H9 (cell line): ENCODE results near the gene SLC4A3. TPM values are rescaled to one million over a fixed set of nuclear protein-coding genes. Genes with fewer than 3 reads are reported as not detected.

Source experiments
- DNase-seq: peaks from one replicate; pipeline ENCODE4 v3.0.0-alpha.2; 2017
- H2AFZ ChIP-seq: one replicate; pipeline ENCODE4 v1.6.1; 2013; ENCODE audit warnings: mild to moderate bottlenecking, low read length, control low read depth, moderate library complexity
- H2AK5ac ChIP-seq: 2 replicates; pipeline ENCODE4 v1.6.1; 2013; ENCODE audit warnings: low read length, control low read depth, mixed read lengths; ENCODE audit not compliant: insufficient read length
- H2BK120ac ChIP-seq: one replicate; pipeline ENCODE4 v1.6.1; 2013; ENCODE audit warnings: low read depth, mild to moderate bottlenecking, low read length, control low read depth, inconsistent platforms; ENCODE audit not compliant: poor library complexity, severe bottlenecking
- H2BK12ac ChIP-seq: 2 replicates; pipeline ENCODE4 v1.6.1; 2013; ENCODE audit warnings: low read length, control low read depth, mixed read lengths, low read depth; ENCODE audit not compliant: insufficient read length
- H2BK15ac ChIP-seq: 2 replicates; pipeline ENCODE4 v1.6.1; 2013; ENCODE audit warnings: low read depth, low read length, control low read depth
- H2BK20ac ChIP-seq: one replicate; pipeline ENCODE4 v1.6.1; 2013; ENCODE audit warnings: low read depth, mild to moderate bottlenecking, low read length, control low read depth, inconsistent platforms; ENCODE audit not compliant: poor library complexity, severe bottlenecking
- H2BK5ac ChIP-seq: 2 replicates; pipeline ENCODE4 v1.6.1; 2013; ENCODE audit warnings: low read length, control low read depth, mixed read lengths; ENCODE audit not compliant: insufficient read length
- H3K14ac ChIP-seq: 2 replicates; pipeline ENCODE4 v1.6.1; 2013; ENCODE audit warnings: low read length, control low read depth; ENCODE audit not compliant: insufficient read depth
- H3K18ac ChIP-seq: 2 replicates; pipeline ENCODE4 v1.6.1; 2013; ENCODE audit warnings: low read depth, mild to moderate bottlenecking, mixed read lengths, low read length, control low read depth; ENCODE audit not compliant: insufficient read length
- H3K23ac ChIP-seq: 2 replicates; pipeline ENCODE4 v1.6.1; 2013; ENCODE audit warnings: low read length, control low read depth, mixed read lengths, low read depth; ENCODE audit not compliant: insufficient read length
- H3K23me2 ChIP-seq: 2 replicates; pipeline ENCODE4 v1.6.1; 2013; ENCODE audit warnings: low read depth, mild to moderate bottlenecking, mixed read lengths, low read length, control low read depth; ENCODE audit not compliant: insufficient read length, poor library complexity, severe bottlenecking
- H3K27ac ChIP-seq: 2 replicates; pipeline ENCODE4 v1.5.1; 2013; ENCODE audit warnings: low read length, control low read depth, mixed read lengths, low read depth; ENCODE audit not compliant: insufficient read length
- H3K27me3 ChIP-seq: 2 replicates; pipeline ENCODE4 v1.6.1; 2013; ENCODE audit warnings: low read length, control low read depth, inconsistent platforms; ENCODE audit not compliant: insufficient read depth
- H3K4ac ChIP-seq: 2 replicates; pipeline ENCODE4 v1.6.1; 2013; ENCODE audit warnings: low read depth, mild to moderate bottlenecking, control low read depth, inconsistent platforms, low read length, moderate library complexity
- H3K4me1 ChIP-seq: 2 replicates; pipeline ENCODE4 v1.6.1; 2013; ENCODE audit warnings: low read length, control low read depth, inconsistent platforms; ENCODE audit not compliant: insufficient read depth
- H3K4me2 ChIP-seq: 2 replicates; pipeline ENCODE4 v1.6.1; 2013; ENCODE audit warnings: low read length, control low read depth, mixed read lengths; ENCODE audit not compliant: insufficient read length, insufficient read depth
- H3K56ac ChIP-seq: 2 replicates; pipeline ENCODE4 v1.6.1; 2013; ENCODE audit warnings: low read depth, mild to moderate bottlenecking, mixed read lengths, low read length, control low read depth; ENCODE audit not compliant: insufficient read length
- H3K79me1 ChIP-seq: 2 replicates; pipeline ENCODE4 v1.6.1; 2013; ENCODE audit warnings: low read depth, mild to moderate bottlenecking, moderate library complexity, low read length, control low read depth, inconsistent platforms; ENCODE audit not compliant: insufficient read depth, poor library complexity, severe bottlenecking
- H3K79me2 ChIP-seq: 2 replicates; pipeline ENCODE4 v1.6.1; 2013; ENCODE audit warnings: low read length, control low read depth, inconsistent platforms; ENCODE audit not compliant: insufficient read depth
- H3K9ac ChIP-seq: 2 replicates; pipeline ENCODE4 v1.6.1; 2013; ENCODE audit warnings: low read length, control low read depth, mixed read lengths; ENCODE audit not compliant: insufficient read length; ENCODE audit errors: extremely low read depth
- H3K9me3 ChIP-seq: one replicate; pipeline ENCODE4 v1.6.1; 2013; ENCODE audit warnings: low read depth, low read length, inconsistent platforms; ENCODE audit not compliant: control insufficient read depth
- H3T11ph ChIP-seq: one replicate; pipeline ENCODE4 v1.6.1; 2013; ENCODE audit warnings: mild to moderate bottlenecking, low read length, control low read depth, inconsistent platforms
- H4K20me1 ChIP-seq: one replicate; pipeline ENCODE4 v1.6.1; 2013; ENCODE audit not compliant: control insufficient read depth, insufficient read length, insufficient read depth
- H4K5ac ChIP-seq: 2 replicates; pipeline ENCODE4 v1.6.1; 2013; ENCODE audit warnings: low read depth, mild to moderate bottlenecking, mixed read lengths, low read length, control low read depth; ENCODE audit not compliant: insufficient read length
- H4K8ac ChIP-seq: replicated peaks from 2 replicates; pipeline ENCODE4 v1.6.1; 2013; ENCODE audit warnings: low read length, control low read depth, mixed read lengths, low read depth; ENCODE audit not compliant: insufficient read length
- H4K91ac ChIP-seq: 2 replicates; pipeline ENCODE4 v1.6.1; 2013; ENCODE audit warnings: low read depth, mild to moderate bottlenecking, moderate library complexity, mixed read lengths, low read length, control low read depth; ENCODE audit not compliant: insufficient read length
- H3K27ac Mint-ChIP-seq, 3 experiments: 2 replicates in 2 of 3; 3 replicates in 1 of 3; pipeline ENCODE4 v1.8.0; 2020 to 2021; ENCODE audit warnings: mixed read lengths in 3 of 3, mild to moderate bottlenecking in 1 of 3, moderate library complexity in 1 of 3
- H3K27me3 Mint-ChIP-seq: 2 replicates; pipeline ENCODE4 v1.8.0; 2021; ENCODE audit warnings: low read depth, mild to moderate bottlenecking, moderate library complexity, mixed read lengths
- H3K36me3 Mint-ChIP-seq, 3 experiments: 2 replicates in 2 of 3; 3 replicates in 1 of 3; pipeline ENCODE4 v1.8.0; 2020 to 2021; ENCODE audit warnings: low read depth in 3 of 3, mixed read lengths in 3 of 3; ENCODE audit not compliant: insufficient read depth in 1 of 3
- H3K4me1 Mint-ChIP-seq, 2 experiments: 2 replicates each; pipeline ENCODE4 v1.8.0; 2020; ENCODE audit warnings: mixed read lengths in 2 of 2
- H3K4me3 Mint-ChIP-seq, 2 experiments: 2 replicates in 1 of 2; 3 replicates in 1 of 2; pipeline ENCODE4 v1.8.0; 2020 to 2021; ENCODE audit warnings: mild to moderate bottlenecking in 2 of 2, mixed read lengths in 2 of 2, moderate library complexity in 1 of 2
- H3K9me3 Mint-ChIP-seq, 2 experiments: 2 replicates in 1 of 2; 3 replicates in 1 of 2; pipeline ENCODE4 v1.8.0; 2020; ENCODE audit warnings: mild to moderate bottlenecking in 2 of 2, mixed read lengths in 2 of 2, moderate library complexity in 1 of 2
- WGBS: extraction: QIAGEN DNeasy Blood & Tissue Kit; methylation state at CpG from one replicate; pipeline ENCODE4 v1.1.7; 2013; ENCODE audit warnings: missing lambda C conversion rate, low lambda C conversion rate, mixed read lengths; ENCODE audit not compliant: insufficient read length; ENCODE audit errors: extremely low coverage; 5-methylcytosine and 5-hydroxymethylcytosine counted together
- total RNA-seq: library from RNA; stranded (reverse); gene quantifications from 2 replicates; pipeline ENCODE4 v1.2.1, GENCODE V29; 2021
- TF ChIP-seq, protein P1 (sequence below): fragments of 200-600 bp; sonication (generic); conservative IDR thresholded peaks from 3 replicates; pipeline ENCODE4 v1.8.0; 2021; ENCODE audit warnings: antibody characterized with exemption, mild to moderate bottlenecking

The SLC4A3 gene
- total RNA-seq, 1 experiment from 2014 or later: 11.1 TPM

DNA sequence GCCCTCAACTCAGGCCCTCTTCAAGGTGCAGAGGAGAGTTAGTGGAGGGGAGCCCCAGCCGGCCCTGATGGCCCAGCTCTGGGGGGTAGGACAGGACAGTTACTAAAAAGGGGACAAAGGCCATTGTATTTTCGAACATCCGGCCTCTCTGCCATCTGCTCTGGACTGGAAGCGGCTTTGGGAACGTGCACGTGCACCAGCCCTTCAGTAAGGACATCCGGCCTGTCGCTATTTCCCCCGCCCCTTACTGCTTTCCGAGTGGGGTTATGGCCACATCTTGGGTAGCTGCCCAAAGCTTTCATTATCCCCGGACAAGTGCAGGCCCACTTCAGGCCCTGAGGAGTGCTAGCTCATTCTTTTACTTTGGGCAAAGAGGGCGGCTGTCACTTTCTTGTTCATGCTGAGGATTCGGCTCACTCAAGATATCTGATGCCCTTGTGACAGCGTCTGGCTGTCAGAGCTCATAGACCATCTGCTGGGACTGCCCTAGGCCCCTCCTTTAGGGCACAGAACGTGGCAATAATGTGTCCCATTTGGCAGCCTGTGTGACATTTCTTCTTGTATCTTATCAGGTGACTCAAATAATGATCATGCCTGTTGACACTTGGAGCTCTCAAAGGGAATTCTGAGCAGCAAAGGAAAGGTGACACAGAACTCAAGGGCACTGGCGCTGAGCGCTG, 17.5 kb downstream of the SLC4A3 start:
- H3K4me1 Mint-ChIP-seq: peaks cover 25 to 35% of the 10 kb centered on the region in 2 experiments
- Histone ChIP-seq H4K5ac (no peak overlapping the region), H2AK5ac (no peak overlapping the region), H3K27ac (no peak overlapping the region), H3K14ac (no peak overlapping the region), H3K79me1 (no peaks in the 10 kb centered on the region), H3K4me1 (peaks cover 2% of the 10 kb centered on the region; the same call in 1 of the 2 replicates), H2BK12ac (no peak overlapping the region), H3K4ac (no peak overlapping the region), H2BK20ac (no peak overlapping the region), H3K9me3 (no peaks in the 10 kb centered on the region), H3T11ph (no peak overlapping the region), H2AFZ (no peak overlapping the region), H4K20me1 (no peaks in the 10 kb centered on the region), H3K23me2 (peaks cover 3% of the 10 kb centered on the region), H3K56ac (no peak overlapping the region), H4K91ac (no peak overlapping the region), H4K8ac (no peak overlapping the region), H3K18ac (no peak overlapping the region), H2BK15ac (no peak overlapping the region), H3K27me3 (no peaks in the 10 kb centered on the region), H3K4me2 (no peak overlapping the region), H3K79me2 (no peaks in the 10 kb centered on the region), H2BK5ac (no peak overlapping the region), H3K23ac (no peak overlapping the region), H2BK120ac (no peak overlapping the region), H3K9ac (no peak overlapping the region)
- H3K27ac Mint-ChIP-seq: no peak overlapping the region
- peaks cover 14% of the 10 kb centered on the region for H3K27me3 Mint-ChIP-seq
- peak; percentile 23 for DNase-seq
- no peak overlapping the region for H3K4me3 Mint-ChIP-seq
- TF ChIP-seq, protein P1, sequence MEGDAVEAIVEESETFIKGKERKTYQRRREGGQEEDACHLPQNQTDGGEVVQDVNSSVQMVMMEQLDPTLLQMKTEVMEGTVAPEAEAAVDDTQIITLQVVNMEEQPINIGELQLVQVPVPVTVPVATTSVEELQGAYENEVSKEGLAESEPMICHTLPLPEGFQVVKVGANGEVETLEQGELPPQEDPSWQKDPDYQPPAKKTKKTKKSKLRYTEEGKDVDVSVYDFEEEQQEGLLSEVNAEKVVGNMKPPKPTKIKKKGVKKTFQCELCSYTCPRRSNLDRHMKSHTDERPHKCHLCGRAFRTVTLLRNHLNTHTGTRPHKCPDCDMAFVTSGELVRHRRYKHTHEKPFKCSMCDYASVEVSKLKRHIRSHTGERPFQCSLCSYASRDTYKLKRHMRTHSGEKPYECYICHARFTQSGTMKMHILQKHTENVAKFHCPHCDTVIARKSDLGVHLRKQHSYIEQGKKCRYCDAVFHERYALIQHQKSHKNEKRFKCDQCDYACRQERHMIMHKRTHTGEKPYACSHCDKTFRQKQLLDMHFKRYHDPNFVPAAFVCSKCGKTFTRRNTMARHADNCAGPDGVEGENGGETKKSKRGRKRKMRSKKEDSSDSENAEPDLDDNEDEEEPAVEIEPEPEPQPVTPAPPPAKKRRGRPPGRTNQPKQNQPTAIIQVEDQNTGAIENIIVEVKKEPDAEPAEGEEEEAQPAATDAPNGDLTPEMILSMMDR: no peak
- no peaks in the 10 kb centered on the region for H3K9me3 Mint-ChIP-seq
- H3K36me3 Mint-ChIP-seq: peaks cover 0 to 8% (median 0%) of the 10 kb centered on the region in 3 experiments; a peak in 1 of 7 replicates
- no CpG with 5 or more reads among the region's 17 CpGs for WGBS
